Activated T-cell treated with anti-CD3 and anti-CD28 coated beads, Interleukin-2, amount 50 U/mL, for 72 hours (primary cell): ENCODE results near the gene DYDC1. TPM values are rescaled to one million over a fixed set of nuclear protein-coding genes. Genes with fewer than 3 reads are reported as not detected.
"Not testable (repeated sequence)": the region's sequence is repeated elsewhere in the genome, so short reads cannot be mapped to it uniquely, and the experiment has no call there.

Experiments used
- ATAC-seq, 2 donors: fragments of 150-1000 bp; cut with Tn5 transposase; replicated peaks in 1 of 2; 2 replicates each; pipeline ENCODE4 v1.10.0; 2021; ENCODE audit warnings: moderate library complexity in 2 of 2, mild to moderate bottlenecking in 1 of 2
- DNase-seq, 2 donors: peaks; one replicate each; pipeline ENCODE4 v3.0.0; 2021 to 2022; ENCODE audit warnings: mixed read lengths in 1 of 2
- H3K27ac Mint-ChIP-seq: one replicate; pipeline ENCODE4 v1.8.0; 2022; ENCODE audit warnings: mild to moderate bottlenecking, moderate library complexity, mixed read lengths
- H3K27me3 Mint-ChIP-seq: one replicate; pipeline ENCODE4 v1.8.0; 2022; ENCODE audit warnings: low read depth, mixed read lengths
- H3K36me3 Mint-ChIP-seq, 2 donors: one replicate each; pipeline ENCODE4 v1.8.0; 2022; ENCODE audit warnings: mixed read lengths in 2 of 2, mild to moderate bottlenecking in 1 of 2; ENCODE audit not compliant: insufficient read depth in 2 of 2
- H3K4me1 Mint-ChIP-seq: one replicate; pipeline ENCODE4 v1.8.0; 2022; ENCODE audit warnings: low read depth, mixed read lengths
- H3K4me3 Mint-ChIP-seq, 2 donors: one replicate each; pipeline ENCODE4 v1.8.0; 2022; ENCODE audit warnings: mild to moderate bottlenecking in 2 of 2, mixed read lengths in 2 of 2, moderate library complexity in 2 of 2
- H3K9me3 Mint-ChIP-seq, 2 donors: one replicate each; pipeline ENCODE4 v1.8.0; 2022; ENCODE audit warnings: mixed read lengths in 2 of 2
- total RNA-seq, 2 donors: library from RNA; stranded (reverse); gene quantifications; one replicate each; pipeline ENCODE4 v1.2.3, GENCODE V29; 2022

Gene DYDC1
- total RNA-seq, 2 donors from 2014 or later, result not detected

GRCh38 chr10:80322711-80323110 is 33.8 kb downstream of the DYDC1 start:
- peaks cover 8% of the 10 kb centered on the region for H3K27me3 Mint-ChIP-seq
- H3K9me3 Mint-ChIP-seq, result no peaks in the 10 kb centered on the region
- no peak overlapping the region for H3K4me3 Mint-ChIP-seq
- no peak overlapping the region for H3K27ac Mint-ChIP-seq
- no peak for ATAC-seq
- no peak for DNase-seq
- no peaks in the 10 kb centered on the region for H3K4me1 Mint-ChIP-seq
- no peaks in the 10 kb centered on the region for H3K36me3 Mint-ChIP-seq

- ATAC-seq, result no peak
- DNase-seq, result no peak
- H3K27ac Mint-ChIP-seq, result no peak overlapping the region
- no peaks in the 10 kb centered on the region for H3K36me3 Mint-ChIP-seq
- H3K4me3 Mint-ChIP-seq, result no peak overlapping the region
- H3K4me1 Mint-ChIP-seq, result no peaks in the 10 kb centered on the region
- H3K27me3 Mint-ChIP-seq, result peaks cover 8% of the 10 kb centered on the region
- H3K9me3 Mint-ChIP-seq, result no peaks in the 10 kb centered on the region
Observed at GRCh38 chr10:80322158-80322557, 34.4 kb downstream of the DYDC1 start.

- no peak for DNase-seq
- H3K4me3 Mint-ChIP-seq, result no peak overlapping the region
- no peaks in the 10 kb centered on the region for H3K36me3 Mint-ChIP-seq
- H3K4me1 Mint-ChIP-seq, result no peaks in the 10 kb centered on the region
- peaks cover 8% of the 10 kb centered on the region for H3K27me3 Mint-ChIP-seq
- ATAC-seq, result no peak
- H3K27ac Mint-ChIP-seq, result no peak overlapping the region
- H3K9me3 Mint-ChIP-seq, result no peaks in the 10 kb centered on the region
Observed at GRCh38 chr10:80321183-80321582, 35.4 kb downstream of the DYDC1 start.

DNA sequence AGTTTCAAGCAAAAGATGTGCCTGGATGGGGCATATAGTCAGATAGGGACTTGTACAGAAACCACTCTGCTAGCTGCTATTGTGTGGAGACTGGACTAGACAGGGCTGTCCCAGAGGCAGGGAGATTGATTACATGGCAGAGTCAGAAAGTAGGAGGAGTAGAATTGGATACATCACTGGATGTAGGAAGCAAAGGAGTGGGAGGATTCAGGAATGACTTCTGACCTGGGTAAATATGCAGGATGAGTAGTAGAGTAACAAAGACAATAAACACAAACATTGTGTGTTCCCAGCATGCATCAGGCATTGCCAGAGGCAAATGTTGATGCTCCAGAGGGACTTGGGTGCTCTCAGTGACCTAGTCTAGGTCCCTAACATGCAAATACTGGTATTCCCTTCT is 36.2 kb downstream of the DYDC1 start:
- no peaks in the 10 kb centered on the region for H3K9me3 Mint-ChIP-seq
- no peaks in the 10 kb centered on the region for H3K36me3 Mint-ChIP-seq
- no peaks in the 10 kb centered on the region for H3K4me1 Mint-ChIP-seq
- H3K27ac Mint-ChIP-seq, result no peak overlapping the region
- H3K27me3 Mint-ChIP-seq, result peaks cover 8% of the 10 kb centered on the region
- DNase-seq (no peak), ATAC-seq (no peak)
- no peak overlapping the region for H3K4me3 Mint-ChIP-seq

GRCh38 chr10:80319725-80320290 is 36.7 kb downstream of the DYDC1 start:
- Mint-ChIP-seq H3K27me3 (peaks cover 8% of the 10 kb centered on the region), H3K9me3 (no peaks in the 10 kb centered on the region), H3K4me3 (no peak overlapping the region), H3K4me1 (no peaks in the 10 kb centered on the region), H3K36me3 (no peaks in the 10 kb centered on the region), H3K27ac (no peak overlapping the region)
- ATAC-seq (no peak), DNase-seq (no peak)

DNA sequence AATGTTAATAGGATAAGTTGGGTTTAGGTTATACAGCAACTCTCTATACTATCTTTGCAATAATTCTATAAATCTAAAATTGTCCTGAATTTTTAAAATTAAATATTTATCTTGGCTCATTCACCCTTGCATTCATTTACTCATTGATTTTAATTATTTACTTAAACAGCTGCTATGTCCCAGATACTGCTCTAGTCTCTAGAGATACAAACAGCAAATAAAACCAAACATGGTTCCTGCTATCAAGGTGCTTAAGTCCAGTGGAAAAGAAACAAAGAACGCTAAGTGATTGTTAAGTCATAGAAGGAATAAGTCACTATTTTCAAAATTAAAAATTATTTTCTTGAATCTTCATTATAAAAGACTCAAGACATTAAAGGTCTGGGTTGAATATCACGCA is 37.2 kb downstream of the DYDC1 start:
- peaks cover 8% of the 10 kb centered on the region for H3K27me3 Mint-ChIP-seq
- no peak overlapping the region for H3K27ac Mint-ChIP-seq
- no peak overlapping the region for H3K4me3 Mint-ChIP-seq
- DNase-seq (no peak), ATAC-seq (no peak)
- H3K9me3 Mint-ChIP-seq, result no peaks in the 10 kb centered on the region
- no peaks in the 10 kb centered on the region for H3K4me1 Mint-ChIP-seq
- H3K36me3 Mint-ChIP-seq, result no peaks in the 10 kb centered on the region

- no peak overlapping the region for H3K4me3 Mint-ChIP-seq
- H3K27ac Mint-ChIP-seq, result no peak overlapping the region
- DNase-seq (no peak), ATAC-seq (no peak)
- no peaks in the 10 kb centered on the region for H3K36me3 Mint-ChIP-seq
- no peaks in the 10 kb centered on the region for H3K9me3 Mint-ChIP-seq
- H3K4me1 Mint-ChIP-seq, result no peaks in the 10 kb centered on the region
- H3K27me3 Mint-ChIP-seq, result peaks cover 8% of the 10 kb centered on the region
Observed at GRCh38 chr10:80318742-80319141, 37.8 kb downstream of the DYDC1 start.

GRCh38 chr10:80315391-80315790 is 41.2 kb downstream of the DYDC1 start:
- Mint-ChIP-seq H3K27me3 (peaks cover 8% of the 10 kb centered on the region), H3K36me3 (no peaks in the 10 kb centered on the region), H3K9me3 (no peaks in the 10 kb centered on the region), H3K4me3 (no peak overlapping the region), H3K4me1 (no peaks in the 10 kb centered on the region), H3K27ac (no peak overlapping the region)
- no peak for ATAC-seq
- no peak for DNase-seq

GRCh38 chr10:80313523-80313922 is 43.0 kb downstream of the DYDC1 start:
- ATAC-seq (no peak), DNase-seq (no peak)
- Mint-ChIP-seq H3K9me3 (no peaks in the 10 kb centered on the region), H3K36me3 (no peaks in the 10 kb centered on the region), H3K4me3 (no peak overlapping the region), H3K4me1 (no peaks in the 10 kb centered on the region), H3K27ac (no peak overlapping the region), H3K27me3 (no peaks in the 10 kb centered on the region)

- not testable (repeated sequence) for ATAC-seq
Observed at GRCh38 chr10:80305989-80306388, 50.6 kb downstream of the DYDC1 start.

GRCh38 chr10:80296942-80297341 is 59.6 kb downstream of the DYDC1 start:
- H3K9me3 Mint-ChIP-seq, result peaks cover 6 to 10% of the 10 kb centered on the region in 2 donors
- H3K36me3 Mint-ChIP-seq, result peaks cover 0 to 6% of the 10 kb centered on the region in 2 donors
- H3K4me3 Mint-ChIP-seq, result no peak overlapping the region
- ATAC-seq (no peak), DNase-seq (no peak)
- no peaks in the 10 kb centered on the region for H3K27me3 Mint-ChIP-seq
- H3K27ac Mint-ChIP-seq, result no peak overlapping the region
- H3K4me1 Mint-ChIP-seq, result no peaks in the 10 kb centered on the region

More at GRCh38 chr10:80305989-80306388, 50.6 kb downstream of the DYDC1 start:
- not testable (repeated sequence) for DNase-seq, H3K27ac Mint-ChIP-seq, H3K36me3 Mint-ChIP-seq, H3K4me3 Mint-ChIP-seq, H3K27me3 Mint-ChIP-seq, H3K4me1 Mint-ChIP-seq
- peaks cover 9 to 11% of the 10 kb centered on the region in 2 donors for H3K9me3 Mint-ChIP-seq

GRCh38 chr10:80292607-80293239 is 63.8 kb downstream of the DYDC1 start:
- Mint-ChIP-seq H3K4me1 (no peaks in the 10 kb centered on the region), H3K27me3 (peaks cover 21% of the 10 kb centered on the region)

GRCh38 chr10:80290474-80291220 is 65.9 kb downstream of the DYDC1 start:
- H3K4me3 Mint-ChIP-seq, result no peak overlapping the region
- H3K9me3 Mint-ChIP-seq, result no peaks in the 10 kb centered on the region
- no peak overlapping the region for H3K27ac Mint-ChIP-seq
- no peaks in the 10 kb centered on the region for H3K4me1 Mint-ChIP-seq
- DNase-seq (no peak), ATAC-seq (no peak)
- peaks cover 30% of the 10 kb centered on the region for H3K27me3 Mint-ChIP-seq
- H3K36me3 Mint-ChIP-seq, result no peaks in the 10 kb centered on the region

More at GRCh38 chr10:80292607-80293239, 63.8 kb downstream of the DYDC1 start:
- ATAC-seq (no peak), DNase-seq (no peak)
- H3K27ac Mint-ChIP-seq, result no peak overlapping the region
- peaks cover 0 to 4% of the 10 kb centered on the region in 2 donors for H3K36me3 Mint-ChIP-seq
- H3K4me3 Mint-ChIP-seq, result no peak overlapping the region
- peaks cover 4 to 5% of the 10 kb centered on the region in 2 donors for H3K9me3 Mint-ChIP-seq
